WI38 (cell line): Measurements from ENCODE around the gene ARL1.
A peak's percentile ranks its signal among the peaks of the same experiment; 100 is the strongest.
"Not testable (repeated sequence)": the region's sequence is repeated elsewhere in the genome, so short reads cannot be mapped to it uniquely, and the experiment has no call there.

ENCODE experiments used
- H3K4me3 ChIP-seq: 2 replicates; pipeline ENCODE4 v1.5.1; 2011; ENCODE audit warnings: low read depth, mild to moderate bottlenecking, control low read depth, low read length
- CTCF ChIP-seq: IDR thresholded peaks from 2 replicates; pipeline ENCODE4 v1.5.1; 2012; ENCODE audit warnings: low read depth, mild to moderate bottlenecking, control low read depth, low read length

Gene ARL1

GRCh38 chr12:101407436-101408345, at the start of gene ARL1:
Gene ARL1, minus strand, starts transcription at chr12:101407772. Its CDS starts 127 bp downstream, at chr12:101407645.
- no peak for TF ChIP-seq CTCF
- H3K4me3 ChIP-seq = peak within 1 kb of the TSS; percentile 92

DNA sequence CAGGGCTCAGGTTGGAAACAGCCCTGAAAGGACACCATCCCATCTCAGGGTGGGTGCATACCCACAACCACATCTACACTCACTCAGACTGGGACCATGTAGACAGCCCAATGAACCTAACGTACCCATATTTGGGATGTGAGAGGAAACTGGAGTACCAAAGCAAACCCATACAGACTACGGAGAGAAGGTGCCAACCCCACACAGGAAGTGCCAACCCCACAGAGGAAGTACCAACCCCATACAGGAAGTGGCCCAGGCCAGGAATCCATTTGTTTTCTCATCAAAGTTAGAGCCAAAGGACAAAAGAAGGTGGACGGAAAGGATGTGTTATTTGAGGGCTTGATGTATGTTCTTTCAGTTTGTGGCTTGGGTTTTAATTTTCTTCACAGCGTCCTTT, 48.1 kb upstream of the ARL1 start:
- H3K4me3 ChIP-seq = no peak overlapping the region
- no peak for TF ChIP-seq CTCF

DNA sequence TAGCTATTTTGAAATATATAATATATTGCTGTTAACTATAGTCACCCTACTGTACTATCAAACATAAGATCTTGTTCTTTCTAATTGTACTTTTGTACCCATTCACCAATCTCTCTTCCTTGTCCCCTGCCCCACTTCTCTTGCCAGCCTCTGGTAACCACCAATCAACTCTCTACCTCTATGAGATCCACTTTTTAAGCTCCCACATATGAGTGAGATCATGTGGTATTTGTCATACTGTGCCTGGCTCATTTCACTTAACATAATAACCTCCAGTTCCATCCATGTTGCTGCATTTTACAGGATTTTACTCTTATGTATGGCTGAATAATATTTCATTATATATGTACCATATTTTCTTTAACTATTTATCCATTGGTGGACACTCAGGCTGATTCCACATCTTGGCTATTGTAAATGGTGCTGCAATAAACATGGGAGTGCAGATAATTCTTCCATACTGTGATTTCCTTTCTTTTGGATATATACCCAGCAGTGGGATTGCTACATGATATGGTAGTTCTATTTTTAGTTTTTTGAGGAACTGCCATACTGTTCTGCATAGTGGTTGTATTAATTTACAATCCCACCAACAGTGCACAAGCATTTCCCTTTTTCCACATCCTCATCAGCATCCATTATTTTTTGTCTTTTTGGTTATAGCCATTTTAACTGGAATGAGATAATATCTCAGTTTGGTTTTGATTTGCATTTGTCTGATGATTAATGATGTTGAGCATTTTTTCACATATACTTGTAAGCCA, 34.1 kb upstream of the ARL1 start:
- H3K4me3 ChIP-seq = no peak overlapping the region
- no peak for TF ChIP-seq CTCF

GRCh38 chr12:101439236-101439635, 31.7 kb upstream of the ARL1 start:
- no peak overlapping the region for H3K4me3 ChIP-seq
- no peak for TF ChIP-seq CTCF

- no peak for TF ChIP-seq CTCF
- no peak overlapping the region for H3K4me3 ChIP-seq
Observed at GRCh38 chr12:101436136-101436535, 28.6 kb upstream of the ARL1 start.

DNA sequence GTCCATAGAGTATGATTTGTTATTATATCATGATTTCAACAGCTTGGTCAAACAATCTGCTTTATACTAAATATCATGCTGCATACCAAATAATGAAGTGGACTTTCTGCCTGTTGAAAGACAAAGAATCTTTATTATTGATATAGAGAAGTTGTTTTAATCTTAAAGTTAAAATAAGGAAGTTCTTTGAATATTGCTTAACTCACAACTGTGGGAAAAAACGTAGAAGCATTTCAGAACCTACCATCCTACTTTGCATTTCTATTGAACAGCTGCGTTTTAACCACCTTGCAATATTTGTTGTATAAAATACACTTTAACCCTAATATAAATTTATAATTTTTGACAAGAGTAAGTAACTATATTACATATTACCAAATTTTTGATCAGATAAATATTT, 22.9 kb upstream of the ARL1 start:
- no peak overlapping the region for H3K4me3 ChIP-seq
- TF ChIP-seq CTCF = no peak

- TF ChIP-seq CTCF = no peak
- no peak overlapping the region for H3K4me3 ChIP-seq
Observed at GRCh38 chr12:101424620-101425019, 17.0 kb upstream of the ARL1 start.

- H3K4me3 ChIP-seq = not testable (repeated sequence)
Observed at GRCh38 chr12:101422066-101422465, 14.5 kb upstream of the ARL1 start.
